T-helper 1 cell treated with Interleukin-12 subunit alpha and Interleukin-12 subunit beta and Interleukin-4 antibody, amounts not matched to agents 30 μg/mL and 1 μg/mL, for 36 hours (primary cell): ENCODE results near the gene JAG1.

Experiments
- H3K27ac Mint-ChIP-seq: one replicate; pipeline ENCODE4 v1.8.0; 2021; ENCODE audit warnings: mild to moderate bottlenecking, mixed read lengths
- H3K27me3 Mint-ChIP-seq: one replicate; pipeline ENCODE4 v1.8.0; 2021; ENCODE audit warnings: low read depth, mixed read lengths
- H3K36me3 Mint-ChIP-seq: one replicate; pipeline ENCODE4 v1.8.0; 2021; ENCODE audit warnings: low read depth, mixed read lengths
- H3K4me1 Mint-ChIP-seq: one replicate; pipeline ENCODE4 v1.8.0; 2021; ENCODE audit warnings: low read depth, mixed read lengths
- H3K4me3 Mint-ChIP-seq: one replicate; pipeline ENCODE4 v1.8.0; 2021; ENCODE audit warnings: mild to moderate bottlenecking, moderate library complexity, mixed read lengths
- H3K9me3 Mint-ChIP-seq: one replicate; pipeline ENCODE4 v1.8.0; 2021; ENCODE audit warnings: mixed read lengths

Gene JAG1

GRCh38 chr20:10667077-10667401 is 6.8 kb downstream of the JAG1 start:
- Mint-ChIP-seq H3K9me3 (no peaks in the 10 kb centered on the region), H3K4me3 (no peak overlapping the region), H3K4me1 (peaks cover 5% of the 10 kb centered on the region), H3K36me3 (no peaks in the 10 kb centered on the region), H3K27ac (no peak overlapping the region), H3K27me3 (peaks cover 53% of the 10 kb centered on the region)

DNA sequence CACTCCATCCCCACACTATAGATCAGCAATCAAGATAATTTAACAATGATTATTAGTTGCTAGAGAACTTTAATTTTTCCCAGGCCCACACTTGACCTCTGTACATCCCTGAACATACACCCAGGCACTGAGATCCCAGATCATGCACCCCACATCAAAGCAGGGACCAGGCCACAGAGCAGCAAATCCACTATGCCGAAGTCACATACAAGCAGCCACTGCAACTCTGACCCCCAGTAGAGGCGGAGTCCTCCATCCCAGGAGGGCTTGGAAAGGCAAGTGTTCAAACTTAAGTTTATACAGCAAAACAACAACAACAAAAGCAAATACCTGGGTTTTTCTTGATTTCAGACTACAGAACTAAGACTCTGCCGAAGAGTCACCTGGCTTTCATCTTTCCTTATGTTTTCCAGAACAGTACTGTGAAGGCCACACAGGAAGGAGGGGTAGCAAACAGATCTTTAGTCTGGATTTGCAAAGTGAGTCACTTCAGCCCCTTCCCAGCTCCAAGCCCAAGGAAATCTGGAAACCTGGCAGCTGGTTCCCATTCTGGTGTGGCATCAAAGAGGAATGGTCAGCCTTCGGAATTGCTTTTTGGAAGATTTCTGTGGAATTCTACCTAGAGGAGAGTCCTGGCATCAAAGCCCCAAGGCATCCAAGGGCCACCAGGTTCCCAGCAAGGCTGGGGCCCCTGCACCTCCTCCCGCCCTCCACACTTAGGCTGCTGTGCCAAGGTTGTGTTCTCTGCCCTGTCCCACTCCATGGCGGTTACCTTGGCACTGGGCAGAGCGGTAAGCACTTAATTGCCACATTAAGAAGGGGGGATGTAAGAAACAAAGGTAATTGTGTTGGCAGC is 7.3 kb downstream of the JAG1 start:
- peaks cover 53% of the 10 kb centered on the region for H3K27me3 Mint-ChIP-seq
- H3K4me3 Mint-ChIP-seq, result no peak overlapping the region
- H3K27ac Mint-ChIP-seq, result no peak overlapping the region
- H3K36me3 Mint-ChIP-seq, result no peaks in the 10 kb centered on the region
- peaks cover 3% of the 10 kb centered on the region for H3K4me1 Mint-ChIP-seq
- H3K9me3 Mint-ChIP-seq, result no peaks in the 10 kb centered on the region

DNA sequence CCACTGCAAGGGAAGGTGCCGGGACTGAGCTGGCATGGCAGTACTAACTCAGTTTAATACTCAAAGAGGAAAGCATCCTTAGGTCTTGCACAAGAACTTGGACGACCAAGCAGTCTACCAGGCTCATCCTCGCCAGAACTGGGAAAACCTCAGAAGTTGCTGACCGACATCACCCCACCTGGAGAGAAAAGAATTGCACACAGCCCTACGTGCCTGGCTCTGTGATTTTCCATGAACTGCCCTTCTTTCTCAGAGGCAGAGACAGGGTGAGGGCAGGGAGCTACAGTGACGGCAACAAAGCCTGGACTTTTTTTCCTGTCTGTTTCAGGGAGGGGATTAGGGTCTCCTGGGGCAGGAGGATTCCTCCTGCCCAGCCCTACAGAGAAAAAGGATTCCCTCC is 8.0 kb downstream of the JAG1 start:
- Mint-ChIP-seq H3K36me3 (no peaks in the 10 kb centered on the region), H3K27me3 (peaks cover 51% of the 10 kb centered on the region), H3K4me1 (no peaks in the 10 kb centered on the region), H3K4me3 (no peak overlapping the region), H3K27ac (no peak overlapping the region), H3K9me3 (no peaks in the 10 kb centered on the region)

GRCh38 chr20:10665027-10665561 is 8.7 kb downstream of the JAG1 start:
- H3K9me3 Mint-ChIP-seq, result no peaks in the 10 kb centered on the region
- H3K4me1 Mint-ChIP-seq, result no peaks in the 10 kb centered on the region
- no peak overlapping the region for H3K4me3 Mint-ChIP-seq
- H3K27ac Mint-ChIP-seq, result no peak overlapping the region
- peaks cover 47% of the 10 kb centered on the region for H3K27me3 Mint-ChIP-seq
- no peaks in the 10 kb centered on the region for H3K36me3 Mint-ChIP-seq

- Mint-ChIP-seq H3K36me3 (no peaks in the 10 kb centered on the region), H3K27ac (no peak overlapping the region), H3K27me3 (peaks cover 37% of the 10 kb centered on the region)
Observed at GRCh38 chr20:10663756-10664155, 10.0 kb downstream of the JAG1 start.

DNA sequence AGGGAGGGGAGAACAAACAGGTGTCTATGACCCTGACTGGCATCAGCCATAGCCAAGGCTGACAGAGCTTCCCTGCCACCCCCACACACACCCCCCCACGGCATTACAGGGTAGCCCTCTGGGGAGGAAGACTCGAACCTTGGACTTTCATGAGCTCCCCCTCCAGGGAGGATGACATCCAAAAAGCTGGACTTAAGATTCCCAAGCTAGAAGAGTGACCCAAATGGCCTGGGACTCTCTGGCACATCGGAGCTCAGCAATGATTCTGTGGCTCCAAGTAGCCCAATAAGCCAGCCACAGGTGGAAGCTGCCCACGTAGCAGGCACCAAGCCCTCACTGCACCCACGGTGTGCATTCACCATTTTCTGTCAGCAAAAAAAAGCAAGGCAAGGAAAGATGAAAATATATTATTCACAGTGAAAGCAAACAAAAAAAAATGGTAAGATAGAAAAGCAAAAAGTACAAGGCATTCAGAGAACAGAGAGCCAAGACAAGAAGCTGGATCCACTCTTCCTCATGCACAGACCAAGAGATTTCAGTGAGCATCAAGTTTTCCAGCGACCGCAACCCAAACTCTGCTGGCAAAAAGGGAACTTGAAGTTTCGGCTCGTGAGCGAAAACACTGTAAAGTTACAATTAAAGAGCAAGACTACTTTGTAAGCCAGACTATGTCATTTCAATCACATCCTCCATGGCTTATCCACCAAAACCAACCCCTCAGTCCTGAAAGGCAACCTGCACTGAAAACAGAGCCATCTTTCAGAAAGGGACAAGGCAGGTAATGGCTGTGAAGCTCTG is 10.9 kb downstream of the JAG1 start:
- Mint-ChIP-seq H3K27me3 (peaks cover 30% of the 10 kb centered on the region), H3K9me3 (no peaks in the 10 kb centered on the region), H3K4me1 (no peaks in the 10 kb centered on the region), H3K27ac (no peak overlapping the region), H3K36me3 (no peaks in the 10 kb centered on the region), H3K4me3 (no peak overlapping the region)

More at GRCh38 chr20:10663756-10664155, 10.0 kb downstream of the JAG1 start:
- no peaks in the 10 kb centered on the region for H3K4me1 Mint-ChIP-seq
- H3K9me3 Mint-ChIP-seq, result no peaks in the 10 kb centered on the region
- no peak overlapping the region for H3K4me3 Mint-ChIP-seq

GRCh38 chr20:10662151-10662550 is 11.6 kb downstream of the JAG1 start:
- Mint-ChIP-seq H3K4me1 (no peaks in the 10 kb centered on the region), H3K4me3 (no peak overlapping the region), H3K9me3 (no peaks in the 10 kb centered on the region), H3K36me3 (no peaks in the 10 kb centered on the region), H3K27me3 (peaks cover 34% of the 10 kb centered on the region), H3K27ac (no peak overlapping the region)

- Mint-ChIP-seq H3K27ac (no peak overlapping the region), H3K9me3 (no peaks in the 10 kb centered on the region), H3K4me1 (no peaks in the 10 kb centered on the region), H3K4me3 (no peak overlapping the region), H3K27me3 (peaks cover 34% of the 10 kb centered on the region), H3K36me3 (no peaks in the 10 kb centered on the region)
Observed at GRCh38 chr20:10661261-10661660, 12.5 kb downstream of the JAG1 start.

DNA sequence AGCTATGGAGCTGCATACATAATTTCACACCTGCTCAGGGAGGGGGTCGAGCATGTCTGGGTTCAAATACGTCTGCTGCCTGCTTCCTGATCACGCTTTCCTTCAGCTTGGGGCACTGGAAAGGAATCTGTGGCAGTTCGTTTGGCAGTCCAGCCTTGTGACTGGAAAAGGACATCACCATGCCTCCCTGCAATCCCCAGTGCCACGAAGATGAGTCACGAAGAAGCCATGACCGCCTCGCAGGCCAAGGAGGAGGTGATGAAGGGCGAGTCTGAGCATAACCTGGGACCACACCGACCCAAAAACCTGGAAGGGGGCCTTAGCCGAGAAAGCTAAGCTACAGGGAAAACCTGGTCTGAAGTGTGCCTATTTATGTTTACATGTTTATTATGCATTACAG is 13.1 kb downstream of the JAG1 start:
- Mint-ChIP-seq H3K4me3 (no peak overlapping the region), H3K27ac (no peak overlapping the region), H3K27me3 (peaks cover 34% of the 10 kb centered on the region), H3K4me1 (no peaks in the 10 kb centered on the region), H3K36me3 (no peaks in the 10 kb centered on the region), H3K9me3 (no peaks in the 10 kb centered on the region)

GRCh38 chr20:10659651-10660601 is 13.9 kb downstream of the JAG1 start:
- H3K27ac Mint-ChIP-seq, result no peak overlapping the region
- H3K4me3 Mint-ChIP-seq, result no peak overlapping the region
- H3K27me3 Mint-ChIP-seq, result peaks cover 34% of the 10 kb centered on the region
- H3K36me3 Mint-ChIP-seq, result no peaks in the 10 kb centered on the region
- no peaks in the 10 kb centered on the region for H3K9me3 Mint-ChIP-seq
- H3K4me1 Mint-ChIP-seq, result no peaks in the 10 kb centered on the region

- Mint-ChIP-seq H3K4me3 (no peak overlapping the region), H3K4me1 (no peaks in the 10 kb centered on the region), H3K36me3 (no peaks in the 10 kb centered on the region), H3K9me3 (no peaks in the 10 kb centered on the region), H3K27ac (no peak overlapping the region), H3K27me3 (peaks cover 34% of the 10 kb centered on the region)
Observed at GRCh38 chr20:10658876-10659632, 14.7 kb downstream of the JAG1 start.

DNA sequence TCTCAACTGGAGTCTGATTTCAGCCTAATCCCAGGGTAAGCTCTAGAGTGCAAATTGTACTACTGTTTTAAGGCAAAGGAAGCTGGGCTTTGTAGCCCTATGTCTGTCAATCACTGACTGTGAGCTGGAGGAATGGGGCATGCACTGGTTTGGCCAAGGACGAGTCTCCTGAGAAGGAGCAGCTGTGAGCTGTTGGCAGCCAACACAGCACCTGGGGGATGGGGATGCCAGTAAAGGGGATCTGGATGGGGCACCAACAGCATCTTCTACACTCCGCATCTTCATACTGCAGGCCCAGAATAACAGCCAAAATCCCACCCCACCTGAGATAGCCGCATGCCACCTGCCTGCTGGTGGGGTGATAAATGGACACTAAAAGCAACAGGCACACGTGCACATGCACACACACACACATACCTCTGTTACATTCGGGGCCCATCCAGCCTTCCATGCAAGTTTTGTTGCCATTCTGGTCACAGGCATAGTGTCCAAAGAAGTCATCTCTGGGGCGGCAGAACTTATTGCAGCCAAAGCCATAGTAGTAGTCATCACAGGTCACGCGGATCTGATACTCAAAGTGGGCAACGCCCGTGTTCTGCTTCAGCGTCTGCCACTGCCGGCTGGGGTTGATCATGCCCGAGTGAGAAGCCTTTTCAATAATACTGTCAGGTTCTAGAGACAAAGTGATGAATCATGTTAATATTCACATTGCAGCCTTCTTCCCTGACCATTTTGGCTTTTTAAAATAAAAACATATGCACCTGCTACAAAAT is 15.6 kb downstream of the JAG1 start:
- Mint-ChIP-seq H3K27me3 (peaks cover 27% of the 10 kb centered on the region), H3K36me3 (no peaks in the 10 kb centered on the region), H3K4me3 (no peak overlapping the region), H3K27ac (no peak overlapping the region), H3K9me3 (no peaks in the 10 kb centered on the region), H3K4me1 (no peaks in the 10 kb centered on the region)

DNA sequence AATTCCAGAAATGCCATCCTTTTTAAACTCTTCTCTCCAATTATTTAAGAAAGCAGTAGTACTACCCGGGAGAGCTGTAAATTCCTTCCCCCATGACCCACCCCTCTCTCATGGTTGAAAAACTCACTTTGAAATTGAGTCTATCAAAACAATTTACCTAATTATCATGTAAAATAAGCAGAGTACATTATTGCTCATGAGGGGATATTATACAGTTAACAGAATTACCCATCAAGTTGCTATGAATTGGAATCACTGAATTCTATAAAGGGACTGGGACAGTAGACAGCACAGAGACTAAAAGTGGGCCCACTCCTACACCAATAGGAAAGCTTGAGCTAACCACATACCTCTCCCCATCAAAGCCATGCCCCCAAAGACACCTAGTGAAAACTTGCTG is 16.3 kb downstream of the JAG1 start:
- H3K4me3 Mint-ChIP-seq, result no peak overlapping the region
- H3K36me3 Mint-ChIP-seq, result no peaks in the 10 kb centered on the region
- H3K4me1 Mint-ChIP-seq, result no peaks in the 10 kb centered on the region
- peaks cover 20% of the 10 kb centered on the region for H3K27me3 Mint-ChIP-seq
- H3K27ac Mint-ChIP-seq, result no peak overlapping the region
- H3K9me3 Mint-ChIP-seq, result no peaks in the 10 kb centered on the region
